H1 (cell line): ENCODE results near the gene PRR36. TPM values are rescaled to one million over a fixed set of nuclear protein-coding genes. Genes with fewer than 3 reads are reported as not detected.

Source experiments
- CBX5 ChIP-seq: fragments of 300-800, 300-1000 bp; sonication (generic); IDR thresholded peaks from 2 replicates; pipeline ENCODE4 v1.7.1; 2016; ENCODE audit warnings: antibody characterized with exemption, low read length, low read depth
- CHD1 ChIP-seq: IDR thresholded peaks from 2 replicates; pipeline ENCODE4 v1.6.1; 2012; ENCODE audit warnings: low read depth, low read length, improper control_type of control experiment
- CHD7 ChIP-seq: fragments of 300-600 bp; sonication (generic); IDR thresholded peaks from 2 replicates; pipeline ENCODE4 v1.7.1; 2012; ENCODE audit warnings: low read length, moderate library complexity, mild to moderate bottlenecking, inconsistent platforms; ENCODE audit not compliant: insufficient replicate concordance
- E2F6 ChIP-seq: IDR thresholded peaks from 2 replicates; pipeline ENCODE4 v1.6.1; 2012; ENCODE audit warnings: inconsistent platforms
- GABPA ChIP-seq: IDR thresholded peaks from 2 replicates; pipeline ENCODE4 v1.6.1; 2011; ENCODE audit warnings: mild to moderate bottlenecking, low read length, moderate library complexity, borderline replicate concordance; ENCODE audit not compliant: insufficient read depth
- polyA plus RNA-seq, 7 experiments: library from polyadenylated mRNA; depleted of rRNA in 3 of 7; stranded (reverse) in 5 of 7; unstranded in 2 of 7; fragments of >200 nt in 5 of 7; fragments of 200-250 nt in 2 of 7; gene quantifications; 1 replicate in 5 of 7; 2 replicates in 1 of 7; 4 replicates in 1 of 7; pipeline versions ENCODE4 v1.2.1 to v1.2.3, GENCODE V29; 2011 to 2013; ENCODE audit warnings: missing spikeins in 2 of 7, mixed read lengths in 2 of 7
- total RNA-seq: library from RNA; stranded (reverse); fragmentation: NEBNext Ultra II Directional; extraction: Animal tissue kit (Norgen Biotek cat#: 25700); gene quantifications from 2 replicates; pipeline ENCODE4 v1.2.1, GENCODE V29; 2021

PRR36 gene
- total and polyA plus RNA-seq, 2 of the 8 experiments (the other 6 are each of a cell fraction or from before 2014, with no cell fraction given): 1.6 to 23.9 TPM

- TF ChIP-seq CHD7: no peak
- TF ChIP-seq CHD1: no peak
- no peak for TF ChIP-seq CBX5
- no peak for TF ChIP-seq GABPA
- no peak for TF ChIP-seq E2F6
- TF ChIP-seq, all 59 proteins: peak for 2
Observed at GRCh38 chr19:7830272-7830771, 43.9 kb downstream of the PRR36 start (continued).
